ENCODE results near the gene EFR3B.
"Not testable (repeated sequence)": the region's sequence is repeated elsewhere in the genome, so short reads cannot be mapped to it uniquely, and the experiment has no call there.

Gene EFR3B

GRCh38 chr2:25104736-25105135, 62.9 kb downstream of the EFR3B start:
- DNase-seq (ENCODE audit: low spot score) = no peak

- DNase-seq (ENCODE audit: low spot score) = no peak
Measured at GRCh38 chr2:25105336-25106085, 63.6 kb downstream of the EFR3B start.

- DNase-seq (ENCODE audit: low spot score) = no peak
Measured at GRCh38 chr2:25109822-25110221, 67.9 kb downstream of the EFR3B start.

GRCh38 chr2:25112113-25112512, 70.2 kb downstream of the EFR3B start:
- no peak for DNase-seq (ENCODE audit: low spot score)

GRCh38 chr2:25115249-25115883, 73.5 kb downstream of the EFR3B start:
- no peak for DNase-seq (ENCODE audit: low spot score)

- DNase-seq (ENCODE audit: low spot score) = no peak
Measured at GRCh38 chr2:25115902-25116301, 74.0 kb downstream of the EFR3B start.

GRCh38 chr2:25116956-25117355, 75.1 kb downstream of the EFR3B start:
- no peak for DNase-seq (ENCODE audit: low spot score)

- no peak for DNase-seq (ENCODE audit: low spot score)
Measured at GRCh38 chr2:25119263-25119662, 77.4 kb downstream of the EFR3B start.

- DNase-seq (ENCODE audit: low spot score) = no peak
Measured at GRCh38 chr2:25122367-25122766, 80.5 kb downstream of the EFR3B start.

GRCh38 chr2:25123682-25124081, 81.8 kb downstream of the EFR3B start:
- DNase-seq (ENCODE audit: low spot score) = no peak

GRCh38 chr2:25125189-25125588, 83.3 kb downstream of the EFR3B start:
- DNase-seq (ENCODE audit: low spot score) = no peak

- no peak for DNase-seq (ENCODE audit: low spot score)
Measured at GRCh38 chr2:25125976-25126375, 84.1 kb downstream of the EFR3B start.

- DNase-seq (ENCODE audit: low spot score) = not testable (repeated sequence)
Measured at GRCh38 chr2:25127071-25127470, 85.2 kb downstream of the EFR3B start.

- no peak for DNase-seq (ENCODE audit: low spot score)
Measured at GRCh38 chr2:25127646-25128045, 85.8 kb downstream of the EFR3B start.

- DNase-seq (ENCODE audit: low spot score) = no peak
Measured at GRCh38 chr2:25129901-25130520, 88.1 kb downstream of the EFR3B start.

- DNase-seq (ENCODE audit: low spot score) = no peak
Measured at GRCh38 chr2:25131253-25131566, 89.3 kb downstream of the EFR3B start.

GRCh38 chr2:25131567-25132298, 89.9 kb downstream of the EFR3B start:
- DNase-seq (ENCODE audit: low spot score) = no peak

- no peak for DNase-seq (ENCODE audit: low spot score)
Measured at GRCh38 chr2:25132299-25132635, 90.4 kb downstream of the EFR3B start.

- no peak for DNase-seq (ENCODE audit: low spot score)
Measured at GRCh38 chr2:25132693-25133092, 90.8 kb downstream of the EFR3B start.

- not testable (repeated sequence) for DNase-seq (ENCODE audit: low spot score)
Measured at GRCh38 chr2:25140535-25140934, 98.7 kb downstream of the EFR3B start.

GRCh38 chr2:25141120-25141519, 99.2 kb downstream of the EFR3B start:
- DNase-seq (ENCODE audit: low spot score) = no peak

GRCh38 chr2:25145803-25146202, 103.9 kb downstream of the EFR3B start:
- no peak for DNase-seq (ENCODE audit: low spot score)

GRCh38 chr2:25146896-25147295, 105.0 kb downstream of the EFR3B start:
- no peak for DNase-seq (ENCODE audit: low spot score)
